Nephron progenitor cell (in vitro differentiated cells): ENCODE data around the gene CENATAC.

Source experiments
- DNase-seq: peaks from one replicate; pipeline ENCODE4 v3.0.0; 2021
- H3K27ac Mint-ChIP-seq: 2 replicates; pipeline ENCODE4 v1.8.0; 2021; ENCODE audit warnings: mild to moderate bottlenecking, moderate library complexity, mixed read lengths
- H3K27me3 Mint-ChIP-seq: 2 replicates; pipeline ENCODE4 v1.8.0; 2021; ENCODE audit warnings: mild to moderate bottlenecking, low read depth, mixed read lengths; ENCODE audit not compliant: poor library complexity
- H3K36me3 Mint-ChIP-seq: 2 replicates; pipeline ENCODE4 v1.8.0; 2021; ENCODE audit warnings: low read depth, mixed read lengths
- H3K4me1 Mint-ChIP-seq: 2 replicates; pipeline ENCODE4 v1.8.0; 2021; ENCODE audit warnings: mixed read lengths
- H3K4me3 Mint-ChIP-seq: 2 replicates; pipeline ENCODE4 v1.8.0; 2021; ENCODE audit warnings: mild to moderate bottlenecking, moderate library complexity, mixed read lengths
- H3K9me3 Mint-ChIP-seq: 2 replicates; pipeline ENCODE4 v1.8.0; 2021; ENCODE audit warnings: mild to moderate bottlenecking, moderate library complexity, mixed read lengths
- CTCF ChIP-seq: fragments of 200-600 bp; sonication (generic); IDR thresholded peaks from 2 replicates; pipeline ENCODE4 v1.5.0; 2021; ENCODE audit warnings: antibody characterized with exemption

Gene CENATAC

GRCh38 chr11:119027561-119028345, 29.8 kb downstream of the CENATAC start:
- DNase-seq = no peak
- Mint-ChIP-seq H3K27ac (peak overlapping the region; percentile 88), H3K4me3 (peak overlapping the region; percentile 87), H3K36me3 (peaks cover 33% of the 10 kb centered on the region), H3K27me3 (peaks cover 4% of the 10 kb centered on the region), H3K9me3 (no peaks in the 10 kb centered on the region), H3K4me1 (peaks cover 44% of the 10 kb centered on the region)
- TF ChIP-seq CTCF = no peak

GRCh38 chr11:119028346-119029068, 30.6 kb downstream of the CENATAC start:
- TF ChIP-seq CTCF = no peak
- H3K4me1 Mint-ChIP-seq = peaks cover 44% of the 10 kb centered on the region
- H3K9me3 Mint-ChIP-seq = no peaks in the 10 kb centered on the region
- H3K27ac Mint-ChIP-seq = peak overlapping the region; percentile 96
- peaks cover 30% of the 10 kb centered on the region for H3K36me3 Mint-ChIP-seq
- peak overlapping the region; percentile 87 for H3K4me3 Mint-ChIP-seq
- no peak for DNase-seq
- peaks cover 4% of the 10 kb centered on the region for H3K27me3 Mint-ChIP-seq

DNA sequence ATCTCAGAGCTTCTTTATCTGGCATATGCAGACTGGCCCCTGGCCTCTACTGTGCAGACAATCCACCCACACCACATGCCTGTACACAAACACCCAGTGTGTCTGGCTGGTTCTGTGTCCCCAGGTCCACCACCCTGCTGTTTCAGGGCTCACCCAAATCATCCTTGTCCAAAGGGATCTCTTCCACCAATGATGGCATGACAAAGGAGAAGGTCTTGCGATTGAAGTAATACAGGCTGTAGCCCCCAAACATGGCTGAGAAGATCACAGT, 31.1 kb downstream of the CENATAC start:
- H3K4me3 Mint-ChIP-seq = peak overlapping the region; percentile 87
- H3K4me1 Mint-ChIP-seq = peaks cover 43% of the 10 kb centered on the region
- no peak for DNase-seq

DNA sequence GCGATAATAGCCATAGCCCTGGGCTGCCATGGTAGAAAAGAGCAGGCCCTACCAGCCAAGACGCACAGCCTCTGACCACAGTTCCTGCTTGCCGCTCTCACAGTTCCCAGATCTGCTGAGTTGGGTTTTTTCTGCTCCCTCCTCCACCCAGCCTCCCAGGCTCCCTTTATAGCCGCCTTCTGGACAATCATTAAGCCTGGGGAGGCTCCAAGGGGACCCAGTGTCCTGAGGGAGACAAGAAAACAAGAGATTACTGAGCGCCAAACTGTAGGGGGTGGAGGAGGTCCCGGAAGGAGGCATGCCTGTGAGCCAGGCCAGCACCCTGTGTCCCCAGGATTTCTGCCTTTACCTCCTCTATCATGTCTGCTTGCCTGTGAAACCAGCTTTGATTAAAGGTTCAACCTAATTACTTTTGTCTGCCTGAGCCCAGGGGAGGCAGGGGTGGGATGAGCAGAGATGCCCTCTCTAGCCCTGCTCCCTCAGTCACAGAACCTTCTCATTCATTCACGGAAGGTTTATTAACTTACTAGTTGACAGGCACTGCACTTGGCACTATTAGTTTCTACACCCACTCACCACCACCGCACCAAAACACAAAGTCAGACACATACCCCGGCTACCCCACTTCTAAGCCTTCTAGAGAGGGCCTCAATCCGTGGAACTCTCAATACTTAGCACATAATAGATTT, 31.5 kb downstream of the CENATAC start:
- peak overlapping the region; percentile 96 for H3K27ac Mint-ChIP-seq
- no peak for TF ChIP-seq CTCF
- H3K27me3 Mint-ChIP-seq = peaks cover 4% of the 10 kb centered on the region
- no peaks in the 10 kb centered on the region for H3K9me3 Mint-ChIP-seq
- peaks cover 21% of the 10 kb centered on the region for H3K36me3 Mint-ChIP-seq
- peaks cover 38% of the 10 kb centered on the region for H3K4me1 Mint-ChIP-seq
- peak; percentile 20 for DNase-seq
- peak overlapping the region; percentile 87 for H3K4me3 Mint-ChIP-seq

More for the DNA sequence above, 31.1 kb downstream of the CENATAC start:
- TF ChIP-seq CTCF = no peak
- H3K27ac Mint-ChIP-seq = peak overlapping the region; percentile 96
- H3K27me3 Mint-ChIP-seq = peaks cover 4% of the 10 kb centered on the region
- H3K36me3 Mint-ChIP-seq = peaks cover 25% of the 10 kb centered on the region
- H3K9me3 Mint-ChIP-seq = no peaks in the 10 kb centered on the region

- no peaks in the 10 kb centered on the region for H3K9me3 Mint-ChIP-seq
- peak overlapping the region; percentile 92 for H3K27ac Mint-ChIP-seq
- H3K27me3 Mint-ChIP-seq = peaks cover 4% of the 10 kb centered on the region
- peaks cover 16% of the 10 kb centered on the region for H3K36me3 Mint-ChIP-seq
- no peak for TF ChIP-seq CTCF
- no peak for DNase-seq
- H3K4me1 Mint-ChIP-seq = peaks cover 36% of the 10 kb centered on the region
- peak overlapping the region; percentile 87 for H3K4me3 Mint-ChIP-seq
These were observed 32.0 kb downstream of the CENATAC start for GRCh38 chr11:119030029-119030328.
